ENCODE results near the gene GPX4. TPM values are rescaled to one million over a fixed set of nuclear protein-coding genes. Genes with fewer than 3 reads are reported as not detected.

The GPX4 gene
- total and polyA plus RNA-seq, 2 donors (not counting 3 experiments of a cell fraction or from before 2014, with no cell fraction given): 469 to 1,136 TPM

GRCh38 chr19:1073063-1073955 is 30.5 kb upstream of the GPX4 start:
- TF ChIP-seq FOS (IDR thresholded peaks at IDR 0.05; ENCODE audit: borderline replicate concordance, insufficient read depth, low read length) (no peak), CTCF (IDR thresholded peaks at IDR 0.05; ENCODE audit: extremely low read depth in 1 of 2, insufficient read depth in 1 of 2, low read depth in 1 of 2, low read length in 2 of 2) (no peak), JUN (IDR thresholded peaks at IDR 0.05; ENCODE audit: borderline replicate concordance, insufficient read depth, insufficient read length, low read depth) (no peak), POLR2A (IDR thresholded peaks at IDR 0.05; ENCODE audit: low read depth, low read length) (no peak), MAX (IDR thresholded peaks at IDR 0.05; ENCODE audit: insufficient read depth, insufficient read length) (no peak), GATA2 (IDR thresholded peaks at IDR 0.05; ENCODE audit: insufficient read depth, insufficient read length, low read depth, low read length) (no peak), MYC (IDR thresholded peaks at IDR 0.05; ENCODE audit: low read depth, low read length) (no peak), POLR2AphosphoS5 (IDR thresholded peaks at IDR 0.05; ENCODE audit: insufficient read depth, low read depth, low read length) (no peak), EZH2 (IDR thresholded peaks at IDR 0.05; ENCODE audit: borderline replicate concordance, low read depth, low read length, severe bottlenecking) (no peak)
- Histone ChIP-seq H3K4me1 (ENCODE audit: control insufficient read depth, extremely low read depth, insufficient read depth, low read length) (peaks cover 13% of the 10 kb centered on the region), H3K36me3 (ENCODE audit: control insufficient read depth in 2 of 2, extremely low read depth in 1 of 2, insufficient read depth in 2 of 2, low read length in 2 of 2) (no peaks in the 10 kb centered on the region), H3K9me1 (replicated peaks; ENCODE audit: control insufficient read depth, extremely low read depth, insufficient read depth, low read length) (no peaks in the 10 kb centered on the region), H3K4me3 (replicated peaks in 1 of 3; ENCODE audit: insufficient read depth in 1 of 3, low read depth in 1 of 3, low read length in 3 of 3) (no peak overlapping the region), H2AFZ (ENCODE audit: low read depth, low read length) (no peak overlapping the region), H3K79me2 (ENCODE audit: control insufficient read depth, insufficient read depth, low read length) (no peaks in the 10 kb centered on the region), H3K4me2 (ENCODE audit: insufficient read depth, low read length) (no peak overlapping the region), H3K9me3 (replicated peaks; ENCODE audit: control insufficient read depth, insufficient read depth, low read length) (no peaks in the 10 kb centered on the region), H3K27ac (ENCODE audit: insufficient read depth, low read depth, low read length) (no peak overlapping the region), H4K20me1 (replicated peaks; ENCODE audit: control insufficient read depth, extremely low read depth, insufficient read depth, low read length) (no peaks in the 10 kb centered on the region), H3K27me3 (ENCODE audit: control insufficient read depth in 2 of 2, insufficient read depth in 2 of 2, low read length in 2 of 2) (no peaks in the 10 kb centered on the region), H3K9ac (replicated peaks; ENCODE audit: extremely low read depth, insufficient read depth, low read length) (no peak overlapping the region)
- POLR2A ChIA-PET: interaction anchor here (1.1 kb wide), 1 partner anchor 28 kb away, joined by 3 read pairs; no protein-coding TSS in a partner anchor
- DNase-seq (ENCODE audit: low read depth, low spot score): no peak
- dilution Hi-C loops (cut with MboI; ENCODE audit: extremely low pct_ligation_motif_present, low sequenced_read_pairs): no loop called here
- no TSS peak for BruUV-seq (replicated peaks)
- no peak for FAIRE-seq
- intact Hi-C loops (cut with micrococcal nuclease): no loop called here
- CTCF ChIA-PET: no interaction called here

All from endothelial cell of umbilical vein (primary cell).